HepG2 (cell line): ENCODE measurements around the gene NDRG2. TPM values are rescaled to one million over a fixed set of nuclear protein-coding genes. Genes with fewer than 3 reads are reported as not detected.
A peak's percentile ranks its signal among the peaks of the same experiment; 100 is the strongest.

Experiments
- ETV5 ChIP-seq: IDR thresholded peaks from 2 replicates; pipeline ENCODE4 v1.6.1; 2018; ENCODE audit warnings: missing biosample characterization, missing genetic modification reagents, inconsistent platforms, borderline replicate concordance
- HMG20A ChIP-seq: IDR thresholded peaks from 2 replicates; pipeline ENCODE4 v1.6.1; 2016; ENCODE audit warnings: borderline replicate concordance
- KAT8 ChIP-seq: IDR thresholded peaks from 2 replicates; pipeline ENCODE4 v1.6.1; 2016; ENCODE audit warnings: missing genetic modification reagents, missing compliant biosample characterization
- KLF6 ChIP-seq: IDR thresholded peaks from 2 replicates; pipeline ENCODE4 v1.8.0; 2016; ENCODE audit warnings: missing biosample characterization, missing genetic modification reagents
- PHF21A ChIP-seq: sonication (generic); formaldehyde crosslinking; IDR thresholded peaks from 2 replicates; pipeline ENCODE4 v1.5.0; 2020; ENCODE audit warnings: mild to moderate bottlenecking, missing genetic modification reagents
- ZNF124 ChIP-seq: sonication (generic); formaldehyde crosslinking; IDR thresholded peaks from 2 replicates; pipeline ENCODE4 v1.4.0; 2020; ENCODE audit warnings: missing genetic modification reagents
- ZNF335 ChIP-seq: sonication (generic); formaldehyde crosslinking; IDR thresholded peaks from 2 replicates; pipeline ENCODE4 v1.4.0; 2020; ENCODE audit warnings: missing genetic modification reagents
- ZNF713 ChIP-seq: sonication (generic); formaldehyde crosslinking; IDR thresholded peaks from 2 replicates; pipeline ENCODE4 v1.4.0; 2020; ENCODE audit warnings: mild to moderate bottlenecking, missing genetic modification reagents
- polyA plus RNA-seq, 8 experiments: library from polyadenylated mRNA; depleted of rRNA in 3 of 8; stranded (reverse) in 7 of 8; unstranded in 1 of 8; fragments of >200 nt; fragmentation: Illumina TruSeq in 4 of 8; extraction: Trizol in 4 of 8; gene quantifications; 2 replicates each; pipeline versions ENCODE4 v1.2.1 to v1.2.3, GENCODE V29; 2011 to 2016; ENCODE audit warnings: low read depth in 4 of 8, missing spikeins in 1 of 8, mixed read lengths in 1 of 8; ENCODE audit not compliant: insufficient read depth in 1 of 8
- total RNA-seq, 5 experiments: library from RNA; depleted of rRNA; stranded (reverse); fragments of >200 nt; fragmentation: Illumina TruSeq; extraction: Trizol; gene quantifications; 2 replicates each; pipeline ENCODE4 v1.2.3, GENCODE V29; 2016; ENCODE audit warnings: low read depth in 1 of 5
- TF ChIP-seq, protein P1 (sequence below), 2 experiments: sonication (generic) in 1 of 2; formaldehyde crosslinking in 1 of 2; IDR thresholded peaks; 2 replicates each; pipeline versions ENCODE4 v1.4.0 to v1.6.1; 2018 to 2020; ENCODE audit warnings: missing genetic modification reagents in 2 of 2, borderline replicate concordance in 1 of 2, low read depth in 1 of 2, mild to moderate bottlenecking in 1 of 2, missing biosample characterization in 1 of 2
- TF ChIP-seq, protein P2 (sequence below): sonication (generic); formaldehyde crosslinking; IDR thresholded peaks from 2 replicates; pipeline ENCODE4 v1.4.0; 2020; ENCODE audit warnings: missing genetic modification reagents
- TF ChIP-seq, protein P3 (sequence below): sonication (generic); formaldehyde crosslinking; IDR thresholded peaks from 2 replicates; pipeline ENCODE4 v1.5.0; 2020; ENCODE audit warnings: mild to moderate bottlenecking, missing genetic modification reagents, borderline replicate concordance
- TF ChIP-seq, protein P4 (sequence below): sonication (generic); formaldehyde crosslinking; IDR thresholded peaks from 2 replicates; pipeline ENCODE4 v1.4.0; 2020; ENCODE audit warnings: missing genetic modification reagents, borderline replicate concordance
- TF ChIP-seq, protein P5 (sequence below): sonication (generic); formaldehyde crosslinking; IDR thresholded peaks from 2 replicates; pipeline ENCODE4 v1.4.0; 2020; ENCODE audit warnings: missing genetic modification reagents
- TF ChIP-seq, protein P6 (sequence below): IDR thresholded peaks from 2 replicates; pipeline ENCODE4 v1.6.1; 2016; ENCODE audit warnings: low read depth, borderline replicate concordance

Gene NDRG2
- total and polyA plus RNA-seq, 2 of the 13 experiments (the other 11 are each of a cell fraction or from before 2014, with no cell fraction given): 27.2 to 189 TPM

DNA sequence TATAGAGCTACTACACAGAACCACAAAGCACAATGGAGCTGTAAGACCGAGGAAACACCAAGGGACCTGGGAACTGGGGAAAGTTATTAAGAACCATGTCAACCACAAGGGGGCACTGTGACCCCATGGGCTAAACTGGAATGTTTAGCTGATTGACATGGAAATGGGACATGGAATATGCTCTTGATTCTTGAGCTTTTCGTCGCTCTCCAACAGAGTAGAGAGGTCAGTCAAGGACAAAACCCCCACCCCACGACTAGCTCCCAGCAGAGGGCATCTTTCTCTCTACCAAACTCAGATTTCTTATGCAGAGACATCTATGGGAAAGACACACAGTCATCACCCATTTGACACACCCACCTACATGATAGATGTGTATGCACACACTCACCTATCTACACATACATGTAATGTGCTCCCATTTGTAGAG is 10.1 kb downstream of the NDRG2 start (continued):
- TF ChIP-seq, protein P1, sequence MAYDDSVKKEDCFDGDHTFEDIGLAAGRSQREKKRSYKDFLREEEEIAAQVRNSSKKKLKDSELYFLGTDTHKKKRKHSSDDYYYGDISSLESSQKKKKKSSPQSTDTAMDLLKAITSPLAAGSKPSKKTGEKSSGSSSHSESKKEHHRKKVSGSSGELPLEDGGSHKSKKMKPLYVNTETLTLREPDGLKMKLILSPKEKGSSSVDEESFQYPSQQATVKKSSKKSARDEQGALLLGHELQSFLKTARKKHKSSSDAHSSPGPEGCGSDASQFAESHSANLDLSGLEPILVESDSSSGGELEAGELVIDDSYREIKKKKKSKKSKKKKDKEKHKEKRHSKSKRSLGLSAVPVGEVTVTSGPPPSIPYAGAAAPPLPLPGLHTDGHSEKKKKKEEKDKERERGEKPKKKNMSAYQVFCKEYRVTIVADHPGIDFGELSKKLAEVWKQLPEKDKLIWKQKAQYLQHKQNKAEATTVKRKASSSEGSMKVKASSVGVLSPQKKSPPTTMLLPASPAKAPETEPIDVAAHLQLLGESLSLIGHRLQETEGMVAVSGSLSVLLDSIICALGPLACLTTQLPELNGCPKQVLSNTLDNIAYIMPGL (CRISPR knock-in tag; IDR thresholded peaks at IDR 0.05; ENCODE audit: borderline replicate concordance in 1 of 2, low read depth in 1 of 2): peak; percentile 61 to 87; a peak in 3 of 4 replicates
- TF ChIP-seq ZNF124 (CRISPR knock-in tag) (peak; percentile 92), ZNF713 (CRISPR knock-in tag) (0 out of 2 replicates have a peak, but pooled peaks have one; percentile 50), PHF21A (no peak), ETV5 (CRISPR knock-in tag) (peak; percentile 52; the same call in 1 of the 2 replicates), KLF6 (CRISPR knock-in tag) (peak; percentile 57; the same call in 1 of the 2 replicates), HMG20A (CRISPR knock-in tag) (no peak), KAT8 (CRISPR knock-in tag) (peak; percentile 71), ZNF335 (0 out of 2 replicates have a peak, but pooled peaks have one; percentile 48)
- TF ChIP-seq, protein P2, sequence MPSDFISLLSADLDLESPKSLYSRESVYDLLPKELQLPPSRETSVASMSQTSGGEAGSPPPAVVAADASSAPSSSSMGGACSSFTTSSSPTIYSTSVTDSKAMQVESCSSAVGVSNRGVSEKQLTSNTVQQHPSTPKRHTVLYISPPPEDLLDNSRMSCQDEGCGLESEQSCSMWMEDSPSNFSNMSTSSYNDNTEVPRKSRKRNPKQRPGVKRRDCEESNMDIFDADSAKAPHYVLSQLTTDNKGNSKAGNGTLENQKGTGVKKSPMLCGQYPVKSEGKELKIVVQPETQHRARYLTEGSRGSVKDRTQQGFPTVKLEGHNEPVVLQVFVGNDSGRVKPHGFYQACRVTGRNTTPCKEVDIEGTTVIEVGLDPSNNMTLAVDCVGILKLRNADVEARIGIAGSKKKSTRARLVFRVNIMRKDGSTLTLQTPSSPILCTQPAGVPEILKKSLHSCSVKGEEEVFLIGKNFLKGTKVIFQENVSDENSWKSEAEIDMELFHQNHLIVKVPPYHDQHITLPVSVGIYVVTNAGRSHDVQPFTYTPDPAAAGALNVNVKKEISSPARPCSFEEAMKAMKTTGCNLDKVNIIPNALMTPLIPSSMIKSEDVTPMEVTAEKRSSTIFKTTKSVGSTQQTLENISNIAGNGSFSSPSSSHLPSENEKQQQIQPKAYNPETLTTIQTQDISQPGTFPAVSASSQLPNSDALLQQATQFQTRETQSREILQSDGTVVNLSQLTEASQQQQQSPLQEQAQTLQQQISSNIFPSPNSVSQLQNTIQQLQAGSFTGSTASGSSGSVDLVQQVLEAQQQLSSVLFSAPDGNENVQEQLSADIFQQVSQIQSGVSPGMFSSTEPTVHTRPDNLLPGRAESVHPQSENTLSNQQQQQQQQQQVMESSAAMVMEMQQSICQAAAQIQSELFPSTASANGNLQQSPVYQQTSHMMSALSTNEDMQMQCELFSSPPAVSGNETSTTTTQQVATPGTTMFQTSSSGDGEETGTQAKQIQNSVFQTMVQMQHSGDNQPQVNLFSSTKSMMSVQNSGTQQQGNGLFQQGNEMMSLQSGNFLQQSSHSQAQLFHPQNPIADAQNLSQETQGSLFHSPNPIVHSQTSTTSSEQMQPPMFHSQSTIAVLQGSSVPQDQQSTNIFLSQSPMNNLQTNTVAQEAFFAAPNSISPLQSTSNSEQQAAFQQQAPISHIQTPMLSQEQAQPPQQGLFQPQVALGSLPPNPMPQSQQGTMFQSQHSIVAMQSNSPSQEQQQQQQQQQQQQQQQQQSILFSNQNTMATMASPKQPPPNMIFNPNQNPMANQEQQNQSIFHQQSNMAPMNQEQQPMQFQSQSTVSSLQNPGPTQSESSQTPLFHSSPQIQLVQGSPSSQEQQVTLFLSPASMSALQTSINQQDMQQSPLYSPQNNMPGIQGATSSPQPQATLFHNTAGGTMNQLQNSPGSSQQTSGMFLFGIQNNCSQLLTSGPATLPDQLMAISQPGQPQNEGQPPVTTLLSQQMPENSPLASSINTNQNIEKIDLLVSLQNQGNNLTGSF: no peak
- TF ChIP-seq, protein P3, sequence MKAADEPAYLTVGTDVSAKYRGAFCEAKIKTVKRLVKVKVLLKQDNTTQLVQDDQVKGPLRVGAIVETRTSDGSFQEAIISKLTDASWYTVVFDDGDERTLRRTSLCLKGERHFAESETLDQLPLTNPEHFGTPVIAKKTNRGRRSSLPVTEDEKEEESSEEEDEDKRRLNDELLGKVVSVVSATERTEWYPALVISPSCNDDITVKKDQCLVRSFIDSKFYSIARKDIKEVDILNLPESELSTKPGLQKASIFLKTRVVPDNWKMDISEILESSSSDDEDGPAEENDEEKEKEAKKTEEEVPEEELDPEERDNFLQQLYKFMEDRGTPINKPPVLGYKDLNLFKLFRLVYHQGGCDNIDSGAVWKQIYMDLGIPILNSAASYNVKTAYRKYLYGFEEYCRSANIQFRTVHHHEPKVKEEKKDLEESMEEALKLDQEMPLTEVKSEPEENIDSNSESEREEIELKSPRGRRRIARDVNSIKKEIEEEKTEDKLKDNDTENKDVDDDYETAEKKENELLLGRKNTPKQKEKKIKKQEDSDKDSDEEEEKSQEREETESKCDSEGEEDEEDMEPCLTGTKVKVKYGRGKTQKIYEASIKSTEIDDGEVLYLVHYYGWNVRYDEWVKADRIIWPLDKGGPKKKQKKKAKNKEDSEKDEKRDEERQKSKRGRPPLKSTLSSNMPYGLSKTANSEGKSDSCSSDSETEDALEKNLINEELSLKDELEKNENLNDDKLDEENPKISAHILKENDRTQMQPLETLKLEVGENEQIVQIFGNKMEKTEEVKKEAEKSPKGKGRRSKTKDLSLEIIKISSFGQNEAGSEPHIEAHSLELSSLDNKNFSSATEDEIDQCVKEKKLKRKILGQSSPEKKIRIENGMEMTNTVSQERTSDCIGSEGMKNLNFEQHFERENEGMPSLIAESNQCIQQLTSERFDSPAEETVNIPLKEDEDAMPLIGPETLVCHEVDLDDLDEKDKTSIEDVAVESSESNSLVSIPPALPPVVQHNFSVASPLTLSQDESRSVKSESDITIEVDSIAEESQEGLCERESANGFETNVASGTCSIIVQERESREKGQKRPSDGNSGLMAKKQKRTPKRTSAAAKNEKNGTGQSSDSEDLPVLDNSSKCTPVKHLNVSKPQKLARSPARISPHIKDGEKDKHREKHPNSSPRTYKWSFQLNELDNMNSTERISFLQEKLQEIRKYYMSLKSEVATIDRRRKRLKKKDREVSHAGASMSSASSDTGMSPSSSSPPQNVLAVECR (CRISPR knock-in tag): peak; percentile 59; the same call in 1 of the 2 replicates
- TF ChIP-seq, protein P4, sequence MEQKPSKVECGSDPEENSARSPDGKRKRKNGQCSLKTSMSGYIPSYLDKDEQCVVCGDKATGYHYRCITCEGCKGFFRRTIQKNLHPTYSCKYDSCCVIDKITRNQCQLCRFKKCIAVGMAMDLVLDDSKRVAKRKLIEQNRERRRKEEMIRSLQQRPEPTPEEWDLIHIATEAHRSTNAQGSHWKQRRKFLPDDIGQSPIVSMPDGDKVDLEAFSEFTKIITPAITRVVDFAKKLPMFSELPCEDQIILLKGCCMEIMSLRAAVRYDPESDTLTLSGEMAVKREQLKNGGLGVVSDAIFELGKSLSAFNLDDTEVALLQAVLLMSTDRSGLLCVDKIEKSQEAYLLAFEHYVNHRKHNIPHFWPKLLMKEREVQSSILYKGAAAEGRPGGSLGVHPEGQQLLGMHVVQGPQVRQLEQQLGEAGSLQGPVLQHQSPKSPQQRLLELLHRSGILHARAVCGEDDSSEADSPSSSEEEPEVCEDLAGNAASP: peak; percentile 99
- TF ChIP-seq, protein P5, sequence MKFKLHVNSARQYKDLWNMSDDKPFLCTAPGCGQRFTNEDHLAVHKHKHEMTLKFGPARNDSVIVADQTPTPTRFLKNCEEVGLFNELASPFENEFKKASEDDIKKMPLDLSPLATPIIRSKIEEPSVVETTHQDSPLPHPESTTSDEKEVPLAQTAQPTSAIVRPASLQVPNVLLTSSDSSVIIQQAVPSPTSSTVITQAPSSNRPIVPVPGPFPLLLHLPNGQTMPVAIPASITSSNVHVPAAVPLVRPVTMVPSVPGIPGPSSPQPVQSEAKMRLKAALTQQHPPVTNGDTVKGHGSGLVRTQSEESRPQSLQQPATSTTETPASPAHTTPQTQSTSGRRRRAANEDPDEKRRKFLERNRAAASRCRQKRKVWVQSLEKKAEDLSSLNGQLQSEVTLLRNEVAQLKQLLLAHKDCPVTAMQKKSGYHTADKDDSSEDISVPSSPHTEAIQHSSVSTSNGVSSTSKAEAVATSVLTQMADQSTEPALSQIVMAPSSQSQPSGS (CRISPR knock-in tag): peak; percentile 61
- TF ChIP-seq, protein P6, sequence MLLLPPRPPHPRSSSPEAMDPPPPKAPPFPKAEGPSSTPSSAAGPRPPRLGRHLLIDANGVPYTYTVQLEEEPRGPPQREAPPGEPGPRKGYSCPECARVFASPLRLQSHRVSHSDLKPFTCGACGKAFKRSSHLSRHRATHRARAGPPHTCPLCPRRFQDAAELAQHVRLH (CRISPR knock-in tag): peak; percentile 82; the same call in 1 of the 2 replicates
